H1 (cell line): Measurements from ENCODE around the gene TARBP2. TPM values are rescaled to one million over a fixed set of nuclear protein-coding genes. Genes with fewer than 3 reads are reported as not detected.

Experiments used
- HDAC2 ChIP-seq, 2 experiments: fragments of 300-600 bp in 1 of 2; sonication (generic) in 1 of 2; IDR thresholded peaks; 2 replicates each; pipeline ENCODE4 v1.6.1; 2011 to 2012; ENCODE audit warnings: low read depth in 2 of 2, low read length in 2 of 2, mild to moderate bottlenecking in 2 of 2, moderate library complexity in 2 of 2, borderline replicate concordance in 1 of 2, inconsistent platforms in 1 of 2
- polyA plus RNA-seq, 7 experiments: library from polyadenylated mRNA; depleted of rRNA in 3 of 7; stranded (reverse) in 5 of 7; unstranded in 2 of 7; fragments of >200 nt in 5 of 7; fragments of 200-250 nt in 2 of 7; gene quantifications; 1 replicate in 5 of 7; 2 replicates in 1 of 7; 4 replicates in 1 of 7; pipeline versions ENCODE4 v1.2.1 to v1.2.3, GENCODE V29; 2011 to 2013; ENCODE audit warnings: missing spikeins in 2 of 7, mixed read lengths in 2 of 7
- total RNA-seq: library from RNA; stranded (reverse); fragmentation: NEBNext Ultra II Directional; extraction: Animal tissue kit (Norgen Biotek cat#: 25700); gene quantifications from 2 replicates; pipeline ENCODE4 v1.2.1, GENCODE V29; 2021

Gene TARBP2
- total and polyA plus RNA-seq, 2 of the 8 experiments (the other 6 are each of a cell fraction or from before 2014, with no cell fraction given), result 69.9 to 122 TPM

DNA sequence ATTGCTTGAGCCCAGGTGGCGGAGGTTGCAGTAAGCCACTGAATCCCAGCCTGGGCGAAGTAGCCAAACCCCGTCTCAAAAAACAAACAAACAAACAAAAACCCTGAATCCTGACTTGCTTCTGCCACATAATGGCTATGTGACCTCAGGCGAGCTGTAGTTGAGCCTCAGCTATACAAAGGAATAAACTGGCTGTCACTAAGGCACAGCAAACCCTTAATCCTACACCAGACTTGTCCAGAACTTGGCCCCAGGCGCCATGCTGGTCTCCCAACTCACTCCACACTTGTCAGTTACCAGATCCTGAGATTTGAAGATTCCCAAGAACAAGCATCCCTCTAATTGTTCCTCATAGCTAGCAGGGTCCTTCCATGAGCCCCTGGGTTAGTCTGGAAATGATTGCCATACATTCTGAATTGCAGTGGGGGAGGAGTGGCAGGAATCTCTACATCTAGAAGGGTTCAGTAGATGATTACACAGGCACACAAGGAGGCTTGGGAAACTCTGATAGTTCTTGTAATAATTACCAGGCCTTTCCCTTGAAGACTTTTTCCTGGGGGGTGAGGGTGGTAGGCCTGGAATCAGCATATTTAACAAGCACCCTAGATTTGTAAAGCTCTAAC is 11.7 kb upstream of the TARBP2 start (continued):
- no peak for TF ChIP-seq HDAC2 (IDR thresholded peaks at IDR 0.05; ENCODE audit: borderline replicate concordance in 1 of 2, low read depth in 2 of 2, low read length in 2 of 2)
